Motor neuron (in vitro differentiated cells): ENCODE data around the gene HYI. TPM values are rescaled to one million over a fixed set of nuclear protein-coding genes. Genes with fewer than 3 reads are reported as not detected.
"Not testable (repeated sequence)": the region's sequence is repeated elsewhere in the genome, so short reads cannot be mapped to it uniquely, and the experiment has no call there.

Source experiments
- ATAC-seq, 8 experiments: fragments of 200-7000 bp; cut with Tn5 transposase; replicated peaks in 6 of 8; 2 replicates each; pipeline ENCODE4 v1.8.0; 2021; ENCODE audit warnings: mild to moderate bottlenecking in 8 of 8, moderate library complexity in 8 of 8
- H3K27ac ChIP-seq, 2 donors: fragments of 250-450 bp; sonication (Bioruptor Pico); 2 replicates each; pipeline ENCODE4 v1.9.0; 2021; ENCODE audit warnings: antibody characterized with exemption in 2 of 2, mild to moderate bottlenecking in 2 of 2, moderate library complexity in 1 of 2
- H3K4me1 ChIP-seq, 2 donors: fragments of 250-450 bp; sonication (Bioruptor Pico); replicated peaks in 1 of 2; 2 replicates each; pipeline ENCODE4 v1.6.1; 2021; ENCODE audit warnings: antibody characterized with exemption in 2 of 2, mild to moderate bottlenecking in 2 of 2, moderate library complexity in 1 of 2
- H3K4me3 ChIP-seq, 5 donors: fragments of 250-450 bp; sonication (Bioruptor Pico); 2 replicates each; pipeline ENCODE4 v1.9.0; 2021; ENCODE audit warnings: antibody characterized with exemption in 5 of 5, mild to moderate bottlenecking in 5 of 5, moderate library complexity in 4 of 5
- WGBS, 10 experiments: fragments of 450-650 bp; shearing (Covaris generic); methylation state at CpG; one replicate each; pipeline ENCODE4 v1.0.0; 2022; 5-methylcytosine and 5-hydroxymethylcytosine counted together
- in situ Hi-C, 9 experiments: fragments of 400-800 bp; cut with MboI; loops; one replicate each; pipeline ENCODE4 v1.15.0; 2021; ENCODE audit warnings: low sequenced_read_pairs in 9 of 9, low pct_unique_long_range_greater_than_20kb in 2 of 9; ENCODE audit not compliant: unreplicated experiment in 9 of 9
- total RNA-seq, 8 experiments: library from RNA; unstranded; fragments of 300-600 nt; gene quantifications; 2 replicates each; pipeline versions ENCODE4 v1.2.3 to v1.2.4, GENCODE V29; 2022

HYI gene
- total RNA-seq, 8 experiments from 2014 or later: 4.4 to 17.6 (median 13.2) TPM

DNA sequence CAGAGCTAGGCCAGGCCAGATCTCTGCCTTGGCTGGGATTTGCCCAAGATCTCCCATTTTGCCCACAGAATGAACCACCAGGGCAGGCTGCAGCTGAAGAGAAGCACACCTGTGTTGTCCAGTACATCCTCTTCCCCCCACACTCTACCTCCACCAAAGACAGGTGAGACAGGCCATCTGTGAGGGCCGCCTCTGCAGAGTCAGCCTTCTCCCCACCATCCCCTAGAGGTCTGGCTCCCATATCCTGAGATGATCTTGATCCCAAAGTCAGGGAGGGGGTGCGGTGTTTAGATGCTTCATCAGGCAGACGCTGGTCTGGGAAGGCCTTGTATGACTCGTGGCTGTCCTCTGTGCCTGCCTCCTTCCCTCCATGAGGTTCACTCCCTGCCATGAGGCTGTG, 28.7 kb downstream of the HYI start:
- in situ Hi-C loops: no loop called here
- H3K4me1 ChIP-seq: no peaks in the 10 kb centered on the region
- 77 to 96% (median 87%) methylated on average over 2 to 4 of the region's 4 CpGs; no CpG with 5 or more reads in 5 of the 10 experiments for WGBS, 10 experiments
- no peak for ATAC-seq
- no peak overlapping the region for H3K4me3 ChIP-seq
- no peak overlapping the region for H3K27ac ChIP-seq

GRCh38 chr1:43423672-43424550, 29.8 kb downstream of the HYI start:
- peak in 4 of 8 experiments; percentile 5 to 21 (median 16) for ATAC-seq
- no peak overlapping the region for H3K27ac ChIP-seq
- in situ Hi-C loops: loop anchor here in 4 of 9 experiments (25.0 kb wide), 1 partner anchor 187 kb away; no protein-coding TSS in a partner anchor
- WGBS, 10 experiments: 78 to 99% (median 90%) methylated on average over 1 to 12 of the region's 23 CpGs; no CpG with 5 or more reads in 1 of the 10 experiments
- H3K4me1 ChIP-seq: no peaks in the 10 kb centered on the region
- H3K4me3 ChIP-seq: no peak overlapping the region

DNA sequence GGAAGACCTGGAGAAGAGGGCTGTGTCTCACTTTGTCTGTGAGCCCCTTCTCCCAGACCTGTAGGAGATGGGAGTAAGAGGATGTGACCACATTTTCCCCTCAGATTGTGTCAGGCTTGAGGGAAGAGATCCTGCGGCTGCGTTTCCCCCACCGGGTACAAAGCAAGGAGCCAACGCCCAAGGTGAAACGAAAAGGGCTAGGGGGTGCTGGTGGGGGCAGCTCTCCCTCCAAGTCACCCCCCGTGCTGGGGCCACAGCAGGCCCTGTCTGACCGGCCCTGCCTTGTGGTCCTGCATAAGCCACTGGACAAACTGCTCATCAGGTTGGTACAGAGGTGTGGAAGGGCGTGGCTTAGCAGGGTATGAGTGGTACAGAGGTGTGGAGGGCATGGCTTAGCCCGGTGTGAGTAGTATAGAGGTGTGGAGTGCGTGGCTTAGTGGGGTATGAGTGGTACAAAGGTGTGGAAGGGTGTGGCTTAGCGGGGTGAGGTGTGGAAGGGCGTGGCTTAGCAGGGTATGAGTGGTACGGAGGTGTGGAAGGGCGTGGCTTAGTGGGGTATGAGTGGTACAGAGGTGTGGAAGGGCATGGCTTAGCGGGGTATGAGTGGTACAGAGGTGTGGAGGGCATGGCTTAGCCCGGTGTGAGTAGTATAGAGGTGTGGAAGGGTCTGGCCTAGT, 30.6 kb downstream of the HYI start:
- Histone ChIP-seq H3K4me3 (no peak overlapping the region), H3K4me1 (no peaks in the 10 kb centered on the region), H3K27ac (no peak overlapping the region)
- WGBS, 10 experiments: 60 to 100% (median 94%) methylated on average over 1 to 12 of the region's 16 CpGs; no CpG with 5 or more reads in 5 of the 10 experiments
- ATAC-seq: peak in 4 of 8 experiments; percentile 2 to 12 (median 8)
- in situ Hi-C loops: loop anchor here in 4 of 9 experiments (25.0 kb wide), 1 partner anchor 186 kb away; no protein-coding TSS in a partner anchor

DNA sequence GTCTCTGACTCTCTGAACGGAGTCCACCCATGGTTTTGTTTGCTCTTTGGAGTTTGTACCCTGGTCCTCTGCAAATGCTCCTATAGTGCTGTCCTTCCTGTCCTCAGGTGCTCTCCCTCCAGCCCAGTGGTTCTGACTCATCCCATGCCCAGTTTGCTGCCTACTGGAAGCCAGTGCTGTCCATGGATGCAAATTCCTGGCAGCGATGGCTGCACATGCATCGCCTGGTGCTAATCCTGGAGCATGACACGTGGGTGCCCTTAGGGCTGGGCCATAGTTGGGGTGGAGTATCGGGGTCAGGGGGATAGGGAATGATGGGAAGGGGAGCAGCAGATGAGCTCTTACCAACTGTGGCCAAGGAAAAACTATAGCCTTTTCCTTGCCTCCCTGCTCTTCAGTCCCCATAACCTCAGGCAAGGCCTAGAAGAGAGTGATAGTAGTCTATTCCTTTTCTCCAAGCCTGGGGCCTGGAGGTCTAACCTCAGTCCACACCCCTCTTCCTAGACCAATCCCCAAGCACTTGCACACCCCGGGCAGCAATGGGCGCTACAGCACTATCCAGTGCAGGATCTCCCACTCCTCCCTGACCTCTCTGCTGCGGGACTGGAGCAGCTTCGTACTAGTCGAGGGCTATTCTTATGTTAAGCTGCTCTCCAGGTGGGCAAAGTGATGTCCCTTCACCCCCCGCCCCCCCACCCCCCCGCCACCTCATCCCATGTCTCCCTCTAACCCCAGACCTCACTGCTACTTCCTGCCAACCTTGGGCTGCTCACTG, 31.6 kb downstream of the HYI start:
- no peak for ATAC-seq
- H3K4me1 ChIP-seq: no peaks in the 10 kb centered on the region
- 45 to 100% (median 83%) methylated on average over 1 to 5 of the region's 12 CpGs; no CpG with 5 or more reads in 3 of the 10 experiments for WGBS, 10 experiments
- H3K27ac ChIP-seq: no peak overlapping the region
- in situ Hi-C loops: loop anchor here in 4 of 9 experiments (25.0 kb wide), 1 partner anchor 185 kb away; no protein-coding TSS in a partner anchor
- no peak overlapping the region for H3K4me3 ChIP-seq

DNA sequence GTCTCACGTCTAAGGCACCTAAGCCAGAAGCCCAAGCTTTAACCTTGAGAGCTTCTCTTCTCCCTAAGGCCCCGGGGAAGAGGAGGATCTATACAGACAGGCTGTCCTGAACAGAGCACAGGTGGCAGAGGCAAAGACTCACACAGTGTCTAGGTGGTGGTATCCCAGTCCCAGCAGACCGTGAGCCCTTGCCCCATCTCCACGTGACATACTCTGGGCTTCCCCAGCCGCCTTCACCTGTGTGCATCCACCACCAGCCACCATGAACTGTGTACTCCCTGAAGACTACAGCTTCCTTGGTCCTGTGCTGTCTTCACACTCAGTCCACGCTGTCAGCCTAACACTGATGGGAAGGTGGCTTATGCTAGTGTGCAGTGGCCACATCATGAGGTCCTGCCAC, 32.3 kb downstream of the HYI start:
- in situ Hi-C loops: loop anchor here in 4 of 9 experiments (25.0 kb wide), 1 partner anchor 184 kb away; no protein-coding TSS in a partner anchor
- H3K4me3 ChIP-seq: no peak overlapping the region
- WGBS, 10 experiments: 85 to 100% (median 94%) methylated on average over 1 to 6 of the region's 6 CpGs; no CpG with 5 or more reads in 6 of the 10 experiments
- no peak overlapping the region for H3K27ac ChIP-seq
- no peaks in the 10 kb centered on the region for H3K4me1 ChIP-seq
- no peak for ATAC-seq

GRCh38 chr1:43420874-43421273, 32.9 kb downstream of the HYI start:
- 88 to 100% (median 95%) methylated on average over 2 to 10 of the region's 10 CpGs; no CpG with 5 or more reads in 1 of the 10 experiments for WGBS, 10 experiments
- H3K4me1 ChIP-seq: no peaks in the 10 kb centered on the region
- H3K27ac ChIP-seq: no peak overlapping the region
- no peak overlapping the region for H3K4me3 ChIP-seq
- in situ Hi-C loops: loop anchor here in 4 of 9 experiments (25.0 kb wide), 1 partner anchor 184 kb away; no protein-coding TSS in a partner anchor
- no peak for ATAC-seq

GRCh38 chr1:43419627-43420425, 33.9 kb downstream of the HYI start:
- Histone ChIP-seq H3K4me3 (no peak overlapping the region), H3K4me1 (no peaks in the 10 kb centered on the region), H3K27ac (no peak overlapping the region)
- in situ Hi-C loops: loop anchor here in 4 of 9 experiments (25.0 kb wide), 1 partner anchor 183 kb away; no protein-coding TSS in a partner anchor
- no peak for ATAC-seq
- 81 to 100% (median 95%) methylated on average over 1 to 9 of the region's 13 CpGs for WGBS, 10 experiments

GRCh38 chr1:43418858-43419257, 34.9 kb downstream of the HYI start:
- WGBS, 10 experiments: 40 to 100% (median 80%) methylated on average over 1 to 4 of the region's 4 CpGs
- Histone ChIP-seq H3K4me1 (no peaks in the 10 kb centered on the region), H3K4me3 (no peak overlapping the region), H3K27ac (no peak overlapping the region)
- in situ Hi-C loops: loop anchor here in 4 of 9 experiments (25.0 kb wide), 1 partner anchor 182 kb away; no protein-coding TSS in a partner anchor
- no peak for ATAC-seq

- Histone ChIP-seq H3K27ac (no peak overlapping the region), H3K4me1 (no peaks in the 10 kb centered on the region), H3K4me3 (no peak overlapping the region)
- 69 to 100% (median 100%) methylated on average over 1 to 5 of the region's 5 CpGs; no CpG with 5 or more reads in 5 of the 10 experiments for WGBS, 10 experiments
- in situ Hi-C loops: loop anchor here in 4 of 9 experiments (25.0 kb wide), 1 partner anchor 179 kb away; no protein-coding TSS in a partner anchor
- peak in 2 of 8 experiments; percentile 21 to 31 for ATAC-seq
Observed at GRCh38 chr1:43415901-43416300, 37.8 kb downstream of the HYI start.

GRCh38 chr1:43414634-43415223, 39.0 kb downstream of the HYI start:
- 60 to 100% (median 66%) methylated on average over 1 to 3 of the region's 5 CpGs; no CpG with 5 or more reads in 2 of the 10 experiments for WGBS, 10 experiments

DNA sequence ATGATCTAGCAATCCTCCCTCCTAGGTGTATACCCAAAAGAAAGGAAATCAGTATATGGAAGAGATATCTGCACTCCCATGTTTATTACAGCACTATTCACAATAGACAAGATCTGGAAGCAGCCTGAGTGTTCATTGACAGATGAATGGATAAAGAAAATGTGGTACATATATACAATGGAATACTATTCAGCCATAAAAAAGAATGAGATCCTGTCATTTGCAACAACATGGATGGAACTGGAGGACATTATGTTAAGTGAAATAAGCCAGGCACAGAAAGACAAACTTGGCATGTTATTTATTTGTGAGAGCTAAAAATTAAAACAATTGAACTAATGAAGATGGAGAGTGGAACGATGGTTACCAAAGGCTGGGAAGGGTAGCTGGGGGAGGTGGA, 40.3 kb downstream of the HYI start:
- whole genome bisulfite sequencing, 10 experiments: 88 to 100% (median 100%) methylated on average over 1 of the region's 1 CpG
- H3K4me1 ChIP-seq, H3K27ac ChIP-seq, ATAC-seq, H3K4me3 ChIP-seq: not testable (repeated sequence)
- in situ Hi-C loops: loop anchor here in 4 of 9 experiments (25.0 kb wide), 1 partner anchor 176 kb away; no protein-coding TSS in a partner anchor

More at GRCh38 chr1:43414634-43415223, 39.0 kb downstream of the HYI start:
- in situ Hi-C loops: loop anchor here in 4 of 9 experiments (25.0 kb wide), 1 partner anchor 177 kb away; no protein-coding TSS in a partner anchor
- H3K4me1 ChIP-seq: no peaks in the 10 kb centered on the region
- no peak overlapping the region for H3K27ac ChIP-seq
- ATAC-seq: peak; percentile 71 to 93 (median 75)
- no peak overlapping the region for H3K4me3 ChIP-seq
